GM18858 (cell line): ENCODE data around the gene BET1L.
"Not testable (repeated sequence)": the region's sequence is repeated elsewhere in the genome, so short reads cannot be mapped to it uniquely, and the experiment has no call there.

ENCODE experiments used
- ATAC-seq: cut with Tn5 transposase; IDR thresholded peaks from one replicate; pipeline ENCODE4 v1.9.1; 2021; ENCODE audit not compliant: unreplicated experiment

BET1L gene

GRCh38 chr11:230431-230830 is 23.2 kb upstream of the BET1L start:
- no peak for ATAC-seq

- ATAC-seq: no peak
Measured at GRCh38 chr11:227824-228379, 20.7 kb upstream of the BET1L start.

GRCh38 chr11:225734-226453 is 18.7 kb upstream of the BET1L start:
- no peak for ATAC-seq

GRCh38 chr11:224424-224823 is 17.2 kb upstream of the BET1L start:
- ATAC-seq: no peak

- ATAC-seq: no peak
Measured at GRCh38 chr11:223884-224283, 16.7 kb upstream of the BET1L start.

DNA sequence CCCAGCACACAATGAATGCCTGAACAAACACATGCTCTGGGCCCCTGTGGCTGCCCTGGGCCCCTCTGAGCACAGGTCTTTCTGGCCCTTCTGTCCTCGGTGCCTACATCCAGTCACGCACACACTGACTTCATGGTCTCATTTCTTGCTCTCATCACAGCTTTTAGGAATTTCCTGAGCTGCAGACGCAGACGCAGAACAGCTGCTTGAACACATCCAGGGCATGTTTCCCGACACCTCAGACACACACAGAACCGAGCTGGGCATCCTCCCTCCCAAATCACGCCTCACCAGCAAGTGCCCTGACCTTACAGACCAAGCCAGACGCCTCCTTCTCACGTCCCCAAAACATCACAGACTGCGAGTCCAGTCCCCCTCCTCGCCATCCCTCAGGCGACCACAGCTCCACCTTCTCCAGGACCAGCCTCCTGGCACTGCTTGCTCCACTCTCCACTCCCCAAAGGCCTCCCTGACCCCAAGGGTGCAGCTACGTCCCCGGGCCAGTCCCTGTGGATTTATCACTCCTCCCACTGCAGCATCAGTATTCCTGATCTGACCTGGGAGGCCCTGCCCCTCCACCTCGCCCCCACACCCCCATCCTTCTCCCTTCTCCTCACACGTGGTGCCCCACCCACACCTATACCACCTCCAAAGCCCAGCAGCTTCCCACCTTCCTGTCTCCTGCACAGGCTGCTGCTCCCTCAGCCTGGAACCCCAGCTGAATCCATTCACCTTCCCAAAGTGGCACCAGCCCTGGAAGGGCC is 16.0 kb upstream of the BET1L start:
- ATAC-seq: no peak

DNA sequence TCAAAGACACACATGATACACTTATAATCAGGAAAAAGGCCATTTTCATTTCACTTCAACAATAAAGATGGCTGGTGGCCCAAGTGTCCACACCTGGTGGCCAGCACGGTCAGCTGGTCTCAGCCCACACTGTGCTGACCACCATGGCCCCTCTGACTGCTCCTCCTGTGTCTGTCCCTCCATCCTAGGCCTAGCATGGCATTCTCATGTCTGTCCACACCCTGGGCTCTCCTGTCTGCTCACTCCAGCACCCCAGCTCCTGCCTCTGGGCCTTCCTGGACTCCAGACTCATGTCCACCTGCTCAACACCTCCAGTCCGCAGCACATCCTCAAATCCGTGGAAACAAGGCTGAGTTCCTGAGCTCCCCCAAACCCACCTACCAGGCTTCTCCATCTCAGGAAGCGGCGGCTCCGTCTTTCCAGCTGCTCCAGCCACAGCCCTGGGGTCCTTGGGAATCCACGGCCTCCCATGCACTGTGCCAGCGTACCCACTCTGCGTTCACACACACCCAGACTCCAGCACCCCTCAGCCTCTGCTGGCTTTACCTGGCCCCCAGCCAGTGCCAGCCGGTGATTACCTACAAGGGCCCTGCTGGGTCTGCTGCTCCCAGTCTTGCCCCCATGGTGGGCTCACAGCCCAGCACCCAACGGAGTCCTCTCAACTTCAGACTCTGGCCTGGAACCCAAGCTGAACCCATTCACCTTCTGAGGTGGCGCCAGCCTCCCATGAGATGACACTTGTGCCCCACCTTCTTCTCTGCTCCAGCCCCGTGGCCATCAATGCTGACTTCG is 15.0 kb upstream of the BET1L start:
- no peak for ATAC-seq

- ATAC-seq: no peak
Measured at GRCh38 chr11:221539-221938, 14.3 kb upstream of the BET1L start.

- not testable (repeated sequence) for ATAC-seq
Measured at GRCh38 chr11:220641-221215, 13.5 kb upstream of the BET1L start.

DNA sequence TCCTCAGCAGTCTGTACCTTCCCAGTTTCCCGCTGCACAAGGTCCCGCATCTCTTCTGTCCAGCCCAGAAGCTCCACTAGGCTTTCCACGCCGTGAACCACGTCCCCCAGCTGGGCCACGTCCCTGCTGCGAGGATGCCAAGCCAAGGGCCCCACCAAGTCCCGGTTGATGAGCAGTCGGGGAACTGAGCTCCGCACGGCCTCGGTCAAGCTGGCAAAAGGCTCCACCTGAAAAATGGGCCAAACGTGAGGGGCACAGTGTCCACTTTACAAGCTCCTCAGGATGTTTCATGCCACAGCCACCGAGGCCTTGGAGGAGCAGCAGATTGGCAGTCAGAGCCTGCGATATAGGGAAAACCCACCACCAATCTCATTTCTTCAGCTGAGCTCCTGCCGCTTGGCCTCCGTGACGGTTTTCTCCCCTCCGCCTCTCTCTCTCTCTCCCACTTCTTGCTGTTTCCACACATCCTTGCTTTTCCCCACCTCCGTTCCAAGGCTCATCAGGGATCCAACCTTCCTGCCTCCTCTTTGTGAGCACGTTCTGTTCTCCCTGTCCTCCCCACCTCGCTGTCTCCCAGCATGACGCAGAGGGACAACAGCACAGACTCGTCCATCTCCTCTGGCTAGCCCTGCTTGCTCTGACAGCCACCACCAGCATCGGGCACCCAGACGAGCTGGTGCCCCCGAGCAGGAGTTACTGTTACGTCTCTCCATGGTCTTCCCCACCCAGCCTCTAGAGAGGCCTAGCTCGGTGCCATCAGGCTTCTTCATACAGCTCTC is 11.8 kb upstream of the BET1L start:
- ATAC-seq: no peak

DNA sequence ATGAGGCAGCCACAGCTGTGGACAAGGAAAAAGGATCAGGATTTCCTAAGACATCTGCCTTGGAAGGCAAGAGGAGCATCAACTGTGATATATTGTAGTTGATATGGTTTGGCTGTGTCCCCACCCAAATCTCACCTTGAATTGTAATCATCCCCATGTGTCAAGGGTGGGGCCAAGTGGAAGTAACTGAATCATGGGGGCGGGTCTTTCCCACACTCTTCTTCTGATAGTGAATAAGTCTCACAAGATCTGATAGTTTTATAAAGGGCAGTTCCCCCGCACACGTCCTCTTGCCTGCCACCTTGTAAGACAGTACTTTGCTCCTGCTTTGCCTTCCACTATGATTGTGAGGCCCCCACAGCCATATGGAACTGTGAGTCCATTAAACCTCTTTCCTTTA is 10.5 kb upstream of the BET1L start:
- no peak for ATAC-seq

DNA sequence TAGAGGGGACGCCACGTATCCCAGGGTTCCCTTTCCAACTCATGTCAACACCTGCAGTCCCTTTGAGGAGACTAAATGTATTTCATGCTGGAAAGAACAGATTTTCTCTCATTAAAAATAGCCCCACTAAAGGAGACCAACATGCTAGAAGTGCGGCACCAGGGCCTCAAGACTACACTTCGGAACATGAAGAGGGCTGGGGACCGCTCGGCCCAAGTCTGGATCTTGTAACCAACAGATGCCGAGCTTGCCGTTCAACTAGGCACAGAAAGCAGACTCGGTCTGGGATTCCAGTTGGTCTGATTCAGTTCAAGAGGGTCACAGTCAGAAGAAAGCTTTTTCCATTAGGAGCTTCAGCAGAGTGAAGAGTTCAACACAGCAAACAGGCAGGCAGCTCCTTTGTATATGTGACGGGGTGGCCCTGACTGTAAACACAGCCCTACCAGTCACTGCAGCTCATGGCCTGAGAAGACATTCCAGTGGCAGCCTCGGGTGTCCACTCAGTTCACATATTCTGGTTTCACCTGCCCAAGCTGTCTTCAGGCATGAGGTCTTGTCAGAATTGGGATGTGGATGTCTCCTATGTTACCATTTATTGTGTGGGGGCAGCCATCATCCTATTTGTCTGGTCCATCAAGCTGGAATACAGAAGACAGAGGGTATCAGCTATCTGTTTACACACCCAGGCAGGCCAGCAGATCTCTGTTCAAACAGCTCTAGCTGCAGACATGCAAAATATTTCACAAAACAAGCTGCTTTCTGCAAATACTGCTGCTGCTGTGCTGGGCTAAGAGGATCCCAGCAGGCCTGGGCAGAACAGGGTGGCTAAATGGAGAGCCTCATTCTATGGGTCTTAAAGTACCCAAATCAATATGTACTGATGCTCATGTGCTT is 9.1 kb upstream of the BET1L start:
- no peak for ATAC-seq

GRCh38 chr11:215581-216037 is 8.4 kb upstream of the BET1L start:
- ATAC-seq: no peak

- ATAC-seq: no peak
Measured at GRCh38 chr11:214083-214482, 6.9 kb upstream of the BET1L start.

GRCh38 chr11:213111-213510 is 5.9 kb upstream of the BET1L start:
- ATAC-seq: no peak

DNA sequence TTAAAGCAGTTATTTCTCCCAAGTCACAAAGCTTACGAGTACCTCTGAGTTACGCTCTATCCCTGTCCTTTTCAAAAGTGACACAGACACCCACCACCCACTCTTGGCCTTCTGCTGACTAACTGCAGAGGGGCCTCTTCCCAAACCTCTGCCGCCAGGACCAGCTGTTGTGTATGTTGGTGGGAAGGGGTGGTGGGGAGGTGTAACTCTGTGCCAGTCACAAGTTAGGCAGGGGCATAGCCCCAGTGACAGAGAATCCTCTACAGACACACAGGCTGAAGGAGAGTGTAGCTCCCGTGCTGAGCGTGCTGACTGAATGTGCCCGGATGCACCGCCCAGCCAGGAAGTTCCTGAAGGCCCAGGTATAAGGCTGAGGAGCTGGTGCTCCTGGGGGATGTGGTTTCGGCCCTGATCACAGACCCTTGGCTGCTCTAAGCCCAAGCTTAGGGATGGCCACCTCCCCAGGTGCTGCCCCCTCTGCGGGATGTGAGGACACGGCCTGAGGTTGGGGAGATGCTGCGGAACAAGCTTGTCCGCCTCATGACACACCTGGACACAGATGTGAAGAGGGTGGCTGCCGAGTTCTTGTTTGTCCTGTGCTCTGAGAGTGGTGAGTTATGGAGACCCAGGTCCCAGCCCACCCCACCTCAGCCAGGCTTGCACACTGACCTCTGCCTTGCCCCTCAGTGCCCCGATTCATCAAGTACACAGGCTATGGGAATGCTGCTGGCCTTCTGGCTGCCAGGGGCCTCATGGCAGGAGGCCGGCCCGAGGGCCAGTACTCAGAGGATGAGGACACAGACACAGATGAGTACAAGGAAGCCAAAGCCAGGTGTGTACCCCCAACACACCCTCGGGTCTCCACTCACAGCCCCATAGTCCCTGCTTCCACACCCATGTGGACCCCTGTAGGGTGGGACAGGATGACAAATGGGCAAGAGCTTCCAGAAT is 5.2 kb upstream of the BET1L start:
- no peak for ATAC-seq

DNA sequence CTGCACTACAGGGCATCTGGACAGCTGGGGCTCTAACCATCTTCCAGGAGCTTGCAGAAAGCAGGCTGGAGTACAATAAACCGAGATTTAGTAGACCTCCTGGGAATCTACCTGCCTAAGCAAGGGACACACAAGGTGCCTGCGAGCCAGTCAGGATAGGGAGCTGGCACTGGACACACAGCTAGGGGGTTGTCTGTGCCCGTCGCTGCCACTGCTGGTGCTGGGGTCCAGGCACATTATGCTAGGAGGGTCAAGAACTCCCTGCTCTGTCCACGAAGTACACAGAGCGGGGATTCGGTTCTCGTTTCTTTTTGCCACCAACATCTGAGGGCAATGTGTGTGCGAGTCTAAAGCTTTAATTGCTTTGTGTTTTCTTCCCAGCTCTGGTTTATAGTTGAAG is 4.5 kb upstream of the BET1L start:
- no peak for ATAC-seq

DNA sequence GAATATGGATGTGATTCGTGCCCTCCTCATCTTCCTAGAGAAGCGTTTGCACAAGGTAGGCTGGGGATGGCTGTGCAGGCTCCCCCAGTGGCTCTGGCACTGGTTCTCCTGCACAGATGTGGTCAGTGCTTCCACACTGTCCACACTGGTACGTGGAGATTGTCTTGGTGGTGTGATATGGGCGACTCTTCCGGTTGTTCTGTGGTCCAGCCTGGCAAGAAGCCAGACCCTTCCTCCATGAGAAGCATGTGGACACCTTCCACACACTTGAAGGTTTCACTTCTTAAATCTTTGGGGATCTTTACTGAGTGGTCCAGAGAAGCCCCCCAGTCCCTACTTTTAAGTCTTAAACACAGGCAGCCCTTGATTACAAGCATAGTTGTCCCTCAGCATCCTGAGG is 4.1 kb upstream of the BET1L start:
- ATAC-seq: no peak
